Lower lobe of right lung (tissue), 2 donors: Measurements from ENCODE around the gene LRRC1. TPM values are rescaled to one million over a fixed set of nuclear protein-coding genes. Genes with fewer than 3 reads are reported as not detected.

Experiments
- ATAC-seq, 2 donors: fragments of 200-7000 bp; cut with Tn5 transposase; one replicate each; pipeline ENCODE4 v1.9.1; 2020 to 2022; ENCODE audit warnings: mild to moderate bottlenecking in 2 of 2, moderate library complexity in 2 of 2
- DNase-seq: peaks from one replicate; pipeline ENCODE4 v3.0.0-alpha.2; 2020
- H3K27ac ChIP-seq: fragments of 200-600 bp; one replicate; pipeline ENCODE4 v1.8.0; 2022
- H3K27me3 ChIP-seq: fragments of 200-600 bp; one replicate; pipeline ENCODE4 v1.8.0; 2022; ENCODE audit warnings: low read depth
- H3K36me3 ChIP-seq: fragments of 200-600 bp; one replicate; pipeline ENCODE4 v1.8.0; 2022; ENCODE audit warnings: mild to moderate bottlenecking
- H3K4me1 ChIP-seq: fragments of 200-600 bp; one replicate; pipeline ENCODE4 v1.8.0; 2022
- H3K4me3 ChIP-seq: fragments of 200-600 bp; one replicate; pipeline ENCODE4 v1.8.0; 2022; ENCODE audit warnings: mild to moderate bottlenecking
- H3K9me3 ChIP-seq: fragments of 200-600 bp; one replicate; pipeline ENCODE4 v1.8.0; 2022
- CTCF ChIP-seq: fragments of 200-600 bp; IDR thresholded peaks from one replicate; pipeline ENCODE4 v1.8.0; 2022; ENCODE audit warnings: antibody characterized with exemption, mild to moderate bottlenecking
- intact Hi-C: fragments of 100-400 bp; cut with DNase I; formaldehyde crosslinking; loops from one replicate; pipeline ENCODE4 v1.11.0; 2022
- total RNA-seq: library from RNA; stranded (reverse); fragmentation: NEBNext Ultra II Directional; extraction: Animal tissue kit (Norgen Biotek cat#: 25700); gene quantifications from one replicate; pipeline ENCODE4 v1.2.1, GENCODE V29; 2021
- donor health status: DM: no; HTN: yes; CAD: no; lungs with severe emphysema.

Gene LRRC1
- total RNA-seq, 1 donor from 2014 or later = 13.4 TPM

DNA sequence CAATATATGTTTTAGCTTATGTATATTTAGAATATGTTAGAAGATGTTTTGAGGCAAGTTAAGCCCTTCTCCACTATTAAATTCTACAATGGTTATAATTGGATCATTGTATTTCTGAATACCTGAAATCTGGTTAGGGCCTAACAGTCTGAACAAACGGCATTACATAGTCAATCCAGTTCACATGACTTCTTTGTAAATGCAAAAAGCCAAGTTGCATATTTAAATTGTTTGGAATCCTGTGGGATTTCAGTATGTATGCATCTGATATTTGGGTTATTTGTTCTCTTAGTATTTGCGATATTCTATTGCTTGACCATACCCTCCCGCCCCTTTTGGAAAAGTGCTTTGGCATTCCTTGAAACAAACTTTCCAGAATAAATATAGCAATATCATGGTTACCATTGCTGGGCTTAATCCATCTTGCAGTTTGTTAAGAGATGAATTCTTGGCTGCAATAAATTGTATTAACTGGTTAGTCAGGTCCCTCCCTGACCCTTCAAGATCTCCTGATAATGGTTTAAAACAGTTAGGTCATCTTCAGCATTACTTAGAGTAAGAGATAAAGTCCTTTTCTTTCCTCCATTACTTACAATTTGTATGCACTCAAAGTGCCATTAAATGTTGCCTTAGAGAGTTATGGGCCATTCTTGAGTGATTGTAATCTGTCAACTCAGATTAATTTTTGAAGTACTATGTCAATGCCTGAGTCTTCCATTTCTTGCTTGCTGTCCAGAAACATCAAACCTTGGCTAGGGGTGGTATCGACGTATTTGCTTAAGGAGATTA, 36.5 kb downstream of the LRRC1 start:
- no peaks in the 10 kb centered on the region for H3K4me1 ChIP-seq
- ATAC-seq (no peak), DNase-seq (no peak)
- no peaks in the 10 kb centered on the region for H3K9me3 ChIP-seq
- no peak overlapping the region for H3K27ac ChIP-seq
- TF ChIP-seq CTCF = no peak
- no peaks in the 10 kb centered on the region for H3K36me3 ChIP-seq
- H3K27me3 ChIP-seq = no peaks in the 10 kb centered on the region
- intact Hi-C loops = no loop called here
- no peak overlapping the region for H3K4me3 ChIP-seq

DNA sequence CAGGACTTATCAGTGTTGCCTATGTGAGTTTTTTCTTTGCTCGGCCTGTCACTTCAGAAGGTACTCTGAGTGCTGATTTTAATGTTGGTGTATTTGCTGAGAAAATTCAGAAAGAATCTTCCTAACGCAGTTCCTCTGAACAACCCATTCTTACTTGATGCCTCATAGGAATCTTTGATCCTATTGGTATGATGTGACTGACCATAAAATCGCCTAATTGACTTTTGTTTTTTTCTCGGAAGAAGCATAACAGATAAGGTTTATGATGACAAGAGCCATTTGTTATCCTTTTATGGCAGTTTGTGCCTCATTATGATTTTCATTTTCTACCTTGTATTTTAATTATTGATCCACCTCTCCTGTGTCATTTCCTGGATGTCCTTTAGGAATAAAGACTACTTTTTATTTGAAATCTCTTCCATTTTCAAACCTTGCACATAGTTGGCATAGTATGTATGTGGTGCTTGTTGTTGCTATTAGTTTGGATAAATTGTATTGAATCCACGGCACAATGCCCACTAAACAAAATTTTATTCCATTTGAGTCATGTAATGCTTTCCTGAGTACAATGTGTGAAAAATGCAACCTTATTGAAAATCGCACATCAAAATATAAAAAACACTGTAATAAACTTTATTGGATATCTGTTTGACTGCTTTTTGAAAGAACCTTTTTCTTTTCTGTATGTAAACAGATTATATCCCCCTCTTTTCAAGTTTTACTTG, 37.3 kb downstream of the LRRC1 start:
- H3K27ac ChIP-seq = no peak overlapping the region
- no peak overlapping the region for H3K4me3 ChIP-seq
- no peaks in the 10 kb centered on the region for H3K27me3 ChIP-seq
- intact Hi-C loops = no loop called here
- H3K9me3 ChIP-seq = no peaks in the 10 kb centered on the region
- ATAC-seq (no peak), DNase-seq (no peak)
- no peaks in the 10 kb centered on the region for H3K4me1 ChIP-seq
- no peaks in the 10 kb centered on the region for H3K36me3 ChIP-seq
- TF ChIP-seq CTCF = no peak

DNA sequence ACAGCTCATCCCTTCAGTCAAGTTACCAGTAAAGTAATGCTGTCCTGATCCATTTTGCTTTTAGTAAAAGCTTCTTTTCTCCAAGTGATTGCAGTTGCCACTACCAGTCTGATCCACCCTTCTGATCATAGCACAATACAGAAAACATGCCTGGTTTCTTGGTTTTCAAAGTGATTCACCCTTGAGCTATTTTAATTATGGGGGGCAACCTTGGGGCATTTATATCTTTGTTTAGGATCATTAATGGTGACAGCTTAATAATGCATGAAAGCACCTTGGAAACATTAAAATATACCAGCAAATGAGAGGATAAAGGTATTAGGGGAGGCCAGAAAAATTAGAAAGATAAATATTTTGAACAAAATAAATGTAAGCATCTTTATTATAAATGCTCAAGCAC, 38.4 kb downstream of the LRRC1 start:
- no peaks in the 10 kb centered on the region for H3K36me3 ChIP-seq
- ATAC-seq (no peak), DNase-seq (no peak)
- no peaks in the 10 kb centered on the region for H3K4me1 ChIP-seq
- intact Hi-C loops = no loop called here
- H3K9me3 ChIP-seq = no peaks in the 10 kb centered on the region
- H3K27me3 ChIP-seq = no peaks in the 10 kb centered on the region
- TF ChIP-seq CTCF = no peak
- H3K4me3 ChIP-seq = no peak overlapping the region
- no peak overlapping the region for H3K27ac ChIP-seq

GRCh38 chr6:53834132-53834531, 39.3 kb downstream of the LRRC1 start:
- TF ChIP-seq CTCF = no peak
- no peaks in the 10 kb centered on the region for H3K27me3 ChIP-seq
- H3K4me1 ChIP-seq = no peaks in the 10 kb centered on the region
- intact Hi-C loops = no loop called here
- H3K9me3 ChIP-seq = no peaks in the 10 kb centered on the region
- no peaks in the 10 kb centered on the region for H3K36me3 ChIP-seq
- DNase-seq = no peak
- no peak for ATAC-seq
- no peak overlapping the region for H3K27ac ChIP-seq
- H3K4me3 ChIP-seq = no peak overlapping the region

DNA sequence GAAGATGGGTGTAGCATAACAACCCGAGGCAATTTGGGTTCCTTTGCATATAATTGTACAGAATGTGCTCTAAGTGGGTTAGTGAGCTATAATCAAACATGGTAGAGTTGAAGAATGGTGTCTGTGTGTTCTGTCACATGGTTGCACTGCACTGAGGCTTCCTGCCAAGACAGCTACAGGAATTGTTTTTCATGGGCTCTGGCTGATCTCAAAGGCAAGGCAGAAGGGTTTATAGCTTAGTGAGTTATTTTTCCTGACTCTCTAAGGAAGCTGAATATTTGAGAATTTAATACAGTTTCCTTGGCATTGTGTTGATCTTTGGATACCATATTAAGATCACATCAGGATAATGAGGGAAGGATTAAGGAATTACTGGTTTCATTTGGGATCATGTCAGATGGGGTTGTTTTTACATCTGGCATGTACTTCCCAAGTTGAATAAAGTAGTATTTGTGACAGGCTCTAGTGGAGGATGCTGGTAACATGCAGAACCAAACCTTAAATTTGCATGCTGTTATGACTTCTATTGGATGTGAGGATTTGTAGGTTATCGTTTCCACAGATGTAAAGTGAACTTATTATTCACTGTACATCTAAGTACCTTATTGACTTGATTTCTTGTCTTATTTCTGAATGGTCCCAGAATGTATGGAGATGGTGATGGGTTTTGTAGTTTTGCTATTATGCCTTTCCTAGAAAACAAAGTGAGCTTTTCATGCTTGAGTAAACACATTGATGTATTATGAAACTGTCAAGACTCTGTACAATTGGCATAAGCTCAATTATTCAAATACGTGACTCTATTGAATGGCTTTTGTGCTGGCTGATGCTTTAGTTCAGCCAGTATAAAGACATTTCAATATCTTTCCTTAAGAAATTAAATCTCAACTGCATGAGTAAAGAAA, 43.3 kb downstream of the LRRC1 start:
- no peaks in the 10 kb centered on the region for H3K36me3 ChIP-seq
- no peak for DNase-seq
- H3K4me3 ChIP-seq = no peak overlapping the region

More for the DNA sequence above, 43.3 kb downstream of the LRRC1 start:
- Histone ChIP-seq H3K27me3 (no peaks in the 10 kb centered on the region), H3K27ac (no peak overlapping the region), H3K9me3 (no peaks in the 10 kb centered on the region), H3K4me1 (no peaks in the 10 kb centered on the region)
- no peak for TF ChIP-seq CTCF
- ATAC-seq = no peak
- intact Hi-C loops = no loop called here
